Suprapubic skin (tissue), 4 donors: ENCODE measurements around the gene PAQR8.

Experiments used
- POLR2A ChIP-seq, 2 donors: fragments of 450-650 bp; IDR thresholded peaks; one replicate each; pipeline ENCODE4 v1.6.1; 2017; ENCODE audit warnings: antibody characterized with exemption in 2 of 2, mild to moderate bottlenecking in 2 of 2, moderate library complexity in 2 of 2
- POLR2AphosphoS5 ChIP-seq, 3 donors: sonication (generic); formaldehyde crosslinking; IDR thresholded peaks; one replicate each; pipeline ENCODE4 v1.6.1; 2017; ENCODE audit warnings: antibody characterized with exemption in 3 of 3

DNA sequence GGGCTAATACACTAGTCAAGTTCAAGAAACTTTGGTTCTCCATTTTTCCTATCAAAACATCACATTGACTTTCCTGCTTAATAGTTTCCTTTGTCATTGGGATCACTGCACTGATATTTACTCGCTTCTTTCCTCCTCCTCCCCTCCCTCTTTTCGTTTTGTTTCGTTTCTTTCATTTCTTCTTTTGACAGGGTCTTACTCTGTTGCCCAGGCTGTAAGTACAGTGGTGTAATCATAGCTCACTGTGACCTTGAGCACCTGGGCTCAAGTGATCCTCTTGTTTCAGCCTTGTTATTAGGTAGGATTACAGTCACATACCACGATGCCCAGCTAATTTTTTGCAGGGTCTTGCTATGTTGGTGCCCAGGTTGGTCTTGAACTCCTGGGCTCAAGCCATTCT, 12.3 kb downstream of the PAQR8 start:
- TF ChIP-seq POLR2AphosphoS5 (IDR thresholded peaks at IDR 0.05) (no peak), POLR2A (IDR thresholded peaks at IDR 0.05) (no peak)
